K562 (cell line): ENCODE measurements around the gene RGMA. TPM values are rescaled to one million over a fixed set of nuclear protein-coding genes. Genes with fewer than 3 reads are reported as not detected.

Experiments used
- ATF2 ChIP-seq: sonication (generic); formaldehyde crosslinking; IDR thresholded peaks from 2 replicates; pipeline ENCODE4 v1.8.1; 2022; ENCODE audit warnings: missing genetic modification reagents
- CBX3 ChIP-seq, 2 experiments: IDR thresholded peaks; 1 replicate in 1 of 2; 2 replicates in 1 of 2; pipeline ENCODE4 v1.6.1; 2012; ENCODE audit warnings: inconsistent platforms in 2 of 2, low read length in 2 of 2, borderline replicate concordance in 1 of 2, control low read depth in 1 of 2
- CREBBP ChIP-seq: IDR thresholded peaks from one replicate; pipeline ENCODE4 v1.6.1; 2012; ENCODE audit warnings: low read depth, mild to moderate bottlenecking, control low read depth, inconsistent platforms, low read length
- DLX4 ChIP-seq: fragments of 250-450 bp; sonication (Bioruptor Pico); IDR thresholded peaks from 2 replicates; pipeline ENCODE4 v1.6.1; 2021; ENCODE audit warnings: mild to moderate bottlenecking
- FOSL1 ChIP-seq: fragments of 200-800 bp; sonication (Bioruptor generic); conservative IDR thresholded peaks from 2 replicates; pipeline ENCODE4 v1.6.1; 2016; ENCODE audit warnings: missing genetic modification characterization, missing compliant biosample characterization
- HMBOX1 ChIP-seq: sonication (generic); IDR thresholded peaks from 2 replicates; pipeline ENCODE4 v1.6.1; 2016
- IFI16 ChIP-seq: fragments of 250-450 bp; sonication (Bioruptor Pico); IDR thresholded peaks from 2 replicates; pipeline ENCODE4 v2.1.2; 2022; ENCODE audit warnings: mild to moderate bottlenecking, inconsistent platforms
- MYC ChIP-seq, 2 experiments: fragments of 250-450 bp in 1 of 2; sonication (Bioruptor Pico) in 1 of 2; IDR thresholded peaks; 2 replicates each; pipeline versions ENCODE4 v1.5.1 to v1.6.1; 2012 to 2021; ENCODE audit warnings: low read depth in 2 of 2, borderline replicate concordance in 1 of 2, improper control_type of control experiment in 1 of 2, low read length in 1 of 2, mild to moderate bottlenecking in 1 of 2, moderate library complexity in 1 of 2
- NUFIP1 ChIP-seq: fragments of 450-650 bp; IDR thresholded peaks from 2 replicates; pipeline ENCODE4 v1.6.1; 2018; ENCODE audit not compliant: partially characterized antibody
- PKNOX1 ChIP-seq: fragments of 450-650 bp; IDR thresholded peaks from 2 replicates; pipeline ENCODE4 v1.6.1; 2016
- RAD51 ChIP-seq: fragments of 450-650 bp; IDR thresholded peaks from 2 replicates; pipeline ENCODE4 v1.7.1; 2016; ENCODE audit warnings: low read depth, mild to moderate bottlenecking, borderline replicate concordance
- SMAD2 ChIP-seq: fragments of 150-350 bp; IDR thresholded peaks from 2 replicates; pipeline ENCODE4 v1.6.1; 2014; ENCODE audit warnings: low read depth, mild to moderate bottlenecking, low read length
- SRSF7 ChIP-seq: fragments of 200-400 bp; formaldehyde crosslinking; optimal IDR thresholded peaks from 2 replicates; pipeline ENCODE3; 2017; ENCODE audit warnings: mild to moderate bottlenecking, low read depth, low read length
- SUPT5H ChIP-seq: fragments of 450-650 bp; IDR thresholded peaks from 2 replicates; pipeline ENCODE4 v1.6.1; 2016
- TEAD4 ChIP-seq, 2 experiments: sonication (generic) in 1 of 2; formaldehyde crosslinking in 1 of 2; IDR thresholded peaks; 2 replicates each; pipeline versions ENCODE4 v1.6.1 to v1.8.0; 2012 to 2022; ENCODE audit warnings: borderline replicate concordance in 1 of 2, inconsistent platforms in 1 of 2, low read length in 1 of 2, mild to moderate bottlenecking in 1 of 2, missing genetic modification reagents in 1 of 2
- TGIF2 ChIP-seq: sonication (generic); formaldehyde crosslinking; IDR thresholded peaks from 2 replicates; pipeline ENCODE4 v1.8.1; 2022; ENCODE audit warnings: mild to moderate bottlenecking, missing genetic modification reagents, moderate library complexity
- ZC3H4 ChIP-seq: sonication (generic); formaldehyde crosslinking; IDR thresholded peaks from 2 replicates; pipeline ENCODE4 v1.9.0; 2021; ENCODE audit warnings: missing genetic modification reagents, borderline replicate concordance
- ZNF165 ChIP-seq: fragments of 250-450 bp; sonication (Bioruptor Pico); IDR thresholded peaks from 2 replicates; pipeline ENCODE4 v1.4.0; 2020; ENCODE audit warnings: borderline replicate concordance
- ZNF518B ChIP-seq: fragments of 250-450 bp; sonication (Bioruptor Pico); IDR thresholded peaks from 2 replicates; pipeline ENCODE4 v1.5.0; 2021; ENCODE audit warnings: mild to moderate bottlenecking, moderate library complexity
- ZNF830 ChIP-seq: fragments of 250-450 bp; sonication (Bioruptor Pico); IDR thresholded peaks from 2 replicates; pipeline ENCODE4 v1.5.0; 2021; ENCODE audit warnings: mild to moderate bottlenecking
- polyA plus RNA-seq, 8 experiments: library from polyadenylated mRNA; depleted of rRNA in 4 of 8; stranded (reverse) in 5 of 8; unstranded in 3 of 8; fragments of >200 nt; fragmentation: Nextera tagmentation in 2 of 8; fragmentation: Illumina TruSeq in 1 of 8; extraction: Ambion mirVana in 2 of 8; extraction: Trizol in 1 of 8; gene quantifications; 2 replicates each; pipeline versions ENCODE4 v1.2.1 to v1.2.3, GENCODE V29; 2011 to 2014; ENCODE audit warnings: inconsistent platforms in 1 of 8, missing spikeins in 1 of 8
- total RNA-seq, 7 experiments: library from RNA; depleted of rRNA in 6 of 7; stranded (reverse); fragments of >200 nt in 6 of 7; fragmentation: Illumina TruSeq in 2 of 7; extraction: Trizol in 2 of 7; gene quantifications; 2 replicates each; pipeline versions ENCODE4 v1.2.1 to v1.2.3, GENCODE V29; 2011 to 2021; ENCODE audit warnings: low replicate concordance in 1 of 7

RGMA gene
- total and polyA plus RNA-seq, 9 of the 15 experiments (the other 6 are each of a cell fraction or from before 2014, with no cell fraction given) = 0.03 to 0.05 (median 0.03) TPM; not detected in 6

GRCh38 chr15:93035953-93036810 lies 52.8 kb downstream of the RGMA start (continued):
- 0 out of 3 replicates have a peak, but pooled peaks of 1 of the 2 experiments have one; percentile 41 for TF ChIP-seq CBX3 (IDR thresholded peaks at IDR 0.05; ENCODE audit: borderline replicate concordance in 1 of 2, low read length in 2 of 2)
- no peak for TF ChIP-seq SMAD2
- TF ChIP-seq ATF2 = no peak
- TF ChIP-seq NUFIP1 = no peak
- no peak for TF ChIP-seq PKNOX1
- TF ChIP-seq TGIF2 (CRISPR knock-in tag) = no peak
- no peak for TF ChIP-seq DLX4 (CRISPR knock-in tag)
- TF ChIP-seq FOSL1 (tag) = no peak
- TF ChIP-seq MYC (IDR thresholded peaks at IDR 0.05; ENCODE audit: low read depth, low read length) = peak; percentile 71
- TF ChIP-seq MYC (CRISPR knock-in tag; IDR thresholded peaks at IDR 0.05; ENCODE audit: borderline replicate concordance, low read depth) = no peak
- no peak for TF ChIP-seq CREBBP
- no peak for TF ChIP-seq SUPT5H
- no peak for TF ChIP-seq SRSF7
- no peak for TF ChIP-seq TEAD4 (IDR thresholded peaks at IDR 0.05; ENCODE audit: low read length)
- peak; percentile 87; the same call in 1 of the 2 replicates for TF ChIP-seq TEAD4 (CRISPR knock-in tag; IDR thresholded peaks at IDR 0.05; ENCODE audit: borderline replicate concordance)
- TF ChIP-seq IFI16 (CRISPR knock-in tag) = no peak
- no peak for TF ChIP-seq ZC3H4
- TF ChIP-seq ZNF830 (CRISPR knock-in tag) = no peak
- TF ChIP-seq ZNF165 (CRISPR knock-in tag) = no peak
- TF ChIP-seq RAD51 = peak; percentile 22; the same call in 1 of the 2 replicates
- no peak for TF ChIP-seq ZNF518B (CRISPR knock-in tag)
- no peak for TF ChIP-seq HMBOX1
